Measurements from ENCODE around the gene MTRR.
A peak's percentile ranks its signal among the peaks of the same experiment; 100 is the strongest.
"Not testable (repeated sequence)": the region's sequence is repeated elsewhere in the genome, so short reads cannot be mapped to it uniquely, and the experiment has no call there.

The MTRR gene

GRCh38 chr5:7902666-7903625 lies 34.0 kb downstream of the MTRR start:
- no peak for DNase-seq

DNA sequence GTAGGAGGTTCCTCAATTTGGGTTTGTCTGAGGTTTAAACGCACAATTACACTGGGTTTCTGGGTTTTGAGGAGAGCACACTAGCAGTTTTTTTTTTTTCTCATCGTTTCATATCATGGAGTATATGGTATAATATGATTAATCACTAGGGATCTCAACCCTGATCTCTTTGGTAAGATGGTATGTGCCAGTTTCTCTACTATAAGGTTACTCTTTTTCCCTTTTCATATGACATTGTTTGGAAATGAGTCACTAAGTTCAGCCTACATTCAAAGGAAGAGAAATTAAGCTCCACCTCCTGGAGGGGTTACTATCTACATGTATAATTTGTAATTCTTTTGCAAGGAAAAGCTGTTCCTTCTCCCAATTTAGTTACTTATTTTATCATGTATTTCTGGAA lies 35.2 kb downstream of the MTRR start:
- DNase-seq: no peak

- no peak for DNase-seq
Measured at GRCh38 chr5:7907612-7908011, 38.7 kb downstream of the MTRR start.

GRCh38 chr5:7908317-7908716 lies 39.4 kb downstream of the MTRR start:
- DNase-seq: no peak

DNA sequence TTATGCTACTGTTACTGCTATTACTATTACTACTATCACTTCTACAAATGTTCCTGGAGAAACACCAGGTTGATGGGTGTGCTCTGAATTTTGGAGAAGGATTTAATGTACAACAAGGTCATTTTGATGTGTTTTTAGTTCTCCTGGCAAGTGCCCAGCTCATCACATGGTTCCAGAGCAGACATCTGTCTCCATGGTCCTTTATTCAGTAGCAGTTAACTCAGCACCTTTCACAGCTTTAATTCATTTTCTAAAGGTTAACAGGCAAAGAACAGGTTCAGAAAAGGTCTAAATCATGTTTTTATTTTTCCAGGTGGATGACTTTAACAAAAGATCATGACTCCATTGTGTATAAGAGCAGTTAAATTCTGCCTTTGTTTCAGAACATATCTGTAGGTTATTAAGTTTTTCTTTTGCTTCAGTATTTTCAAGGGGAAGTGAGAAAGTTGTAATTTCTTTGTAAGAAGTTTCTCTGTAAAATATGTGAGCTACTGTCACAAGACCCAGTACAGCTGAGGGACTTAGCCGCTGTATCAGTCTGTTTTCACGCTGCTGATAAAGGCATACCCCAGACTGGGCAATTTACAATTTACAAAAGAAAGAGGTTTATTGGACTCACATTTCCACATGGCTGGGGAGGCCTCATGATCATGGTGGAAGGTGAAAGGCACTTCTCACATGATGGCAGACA lies 41.9 kb downstream of the MTRR start:
- DNase-seq: peak; percentile 17

- DNase-seq: not testable (repeated sequence)
Measured at GRCh38 chr5:7911429-7911771, 42.5 kb downstream of the MTRR start.

GRCh38 chr5:7916171-7916804 lies 47.3 kb downstream of the MTRR start:
- DNase-seq: no peak

GRCh38 chr5:7917130-7918123 lies 48.5 kb downstream of the MTRR start:
- no peak for DNase-seq

DNA sequence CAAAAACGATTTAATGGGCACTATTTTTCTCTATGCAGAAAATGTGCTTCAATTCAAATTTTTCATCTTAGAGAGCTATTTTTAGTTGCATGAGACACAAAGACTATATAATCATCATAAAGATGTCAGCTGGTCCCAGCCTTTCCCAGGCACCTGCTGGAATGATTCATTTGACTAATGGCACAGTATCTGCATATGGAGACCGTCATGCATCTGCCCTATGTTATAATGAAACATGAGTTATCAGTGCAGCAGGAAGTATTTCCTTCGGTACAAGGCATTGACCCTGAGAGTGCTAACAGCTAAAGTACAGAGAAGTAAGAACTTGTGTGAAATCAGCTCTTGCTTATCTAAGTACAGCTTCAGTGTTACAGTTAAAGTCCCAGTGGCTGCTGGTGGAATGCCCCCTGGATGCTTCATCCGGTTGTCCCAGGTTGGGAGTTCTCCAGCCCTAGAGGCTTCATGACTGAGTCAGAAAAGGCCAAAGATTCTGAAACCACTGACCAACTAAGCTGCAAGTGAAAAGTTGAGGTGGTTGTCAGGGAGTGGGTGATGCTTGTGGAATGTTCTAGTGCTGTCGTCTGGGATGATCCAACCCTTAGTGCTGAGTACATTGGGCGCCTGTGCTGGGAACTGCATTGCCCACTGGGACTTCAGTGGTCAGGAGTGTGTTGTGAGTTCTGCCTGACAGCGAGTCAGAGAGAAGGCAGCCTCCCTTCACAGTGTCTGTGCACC lies 57.2 kb downstream of the MTRR start:
- no peak for DNase-seq

- no peak for DNase-seq
Measured at GRCh38 chr5:7926720-7927119, 57.8 kb downstream of the MTRR start.

- peak; percentile 32 for DNase-seq
Measured at GRCh38 chr5:7927466-7928375, 58.8 kb downstream of the MTRR start.

GRCh38 chr5:7930011-7930410 lies 61.1 kb downstream of the MTRR start:
- DNase-seq: no peak

GRCh38 chr5:7941692-7942091 lies 72.7 kb downstream of the MTRR start:
- DNase-seq: no peak

DNA sequence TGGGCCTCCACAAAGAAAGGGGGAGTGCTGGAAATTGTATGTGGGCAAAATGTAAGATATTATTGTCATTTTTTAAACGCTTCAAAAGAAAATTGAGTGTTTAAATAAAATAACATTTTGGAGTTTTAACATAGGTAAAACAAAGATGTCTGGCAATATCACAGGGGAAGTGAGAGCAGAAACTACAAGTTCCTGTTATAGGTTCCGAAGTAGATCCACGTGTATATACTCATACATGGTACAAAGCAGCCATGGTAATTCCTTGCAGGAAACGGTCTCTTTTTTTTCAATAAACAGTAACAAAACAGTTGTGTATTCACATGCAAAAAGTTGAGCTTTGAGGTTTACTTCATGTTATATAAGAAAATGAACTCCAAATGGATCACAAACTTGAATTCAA lies 78.4 kb downstream of the MTRR start:
- DNase-seq: no peak
